ENCODE data around the gene TXNDC16. TPM values are rescaled to one million over a fixed set of nuclear protein-coding genes. Genes with fewer than 3 reads are reported as not detected.

The TXNDC16 gene
- total and polyA plus RNA-seq, 2 donors (not counting 3 experiments of a cell fraction or from before 2014, with no cell fraction given), result 2.3 to 4.5 TPM

DNA sequence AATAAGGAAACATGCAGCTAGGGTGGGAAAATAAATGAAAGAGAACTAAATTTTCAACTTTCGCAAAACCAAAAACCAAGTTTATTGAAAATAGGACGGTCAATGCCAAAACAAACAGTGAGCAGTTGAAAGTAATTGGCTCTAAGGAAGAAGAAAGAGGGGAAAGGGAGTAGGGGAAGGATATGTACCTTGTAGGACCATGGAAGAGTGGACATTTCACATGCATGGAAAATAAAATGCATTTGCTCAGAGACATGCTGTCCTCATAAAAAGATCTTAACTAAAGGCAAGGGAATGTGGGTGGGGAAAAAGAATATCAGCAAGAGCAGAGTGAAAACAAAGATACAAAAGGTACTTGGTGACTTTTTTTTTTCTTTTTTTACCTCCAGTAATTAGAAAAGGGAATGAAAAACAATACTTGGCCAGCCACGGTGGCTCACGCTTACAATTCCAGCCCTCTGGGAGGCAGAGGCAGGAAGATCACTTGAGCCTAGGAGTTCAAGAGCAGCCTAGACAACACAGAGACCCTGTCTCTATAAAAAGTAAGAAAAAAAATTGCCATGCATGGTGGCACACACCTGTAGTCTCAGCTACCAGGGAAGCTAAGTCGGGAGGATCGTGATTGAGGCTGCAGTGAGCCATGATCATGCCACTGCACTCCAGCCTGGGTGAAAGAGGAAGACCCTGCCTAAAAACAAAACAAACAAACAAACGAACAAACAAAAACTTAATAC lies 6.6 kb downstream of the TXNDC16 start:
- Histone ChIP-seq H3K4me2 (ENCODE audit: insufficient read depth, low read length) (no peak overlapping the region), H3K9ac (replicated peaks; ENCODE audit: extremely low read depth, insufficient read depth, low read length) (no peak overlapping the region), H3K27me3 (ENCODE audit: control insufficient read depth in 2 of 2, insufficient read depth in 2 of 2, low read length in 2 of 2) (no peaks in the 10 kb centered on the region), H3K4me1 (ENCODE audit: control insufficient read depth, extremely low read depth, insufficient read depth, low read length) (no peaks in the 10 kb centered on the region), H2AFZ (ENCODE audit: low read depth, low read length) (no peak overlapping the region), H3K4me3 (replicated peaks in 1 of 3; ENCODE audit: insufficient read depth in 1 of 3, low read depth in 1 of 3, low read length in 3 of 3) (no peak overlapping the region), H3K36me3 (ENCODE audit: control insufficient read depth in 2 of 2, extremely low read depth in 1 of 2, insufficient read depth in 2 of 2, low read length in 2 of 2) (no peaks in the 10 kb centered on the region), H3K27ac (ENCODE audit: insufficient read depth, low read depth, low read length) (no peak overlapping the region), H3K9me3 (replicated peaks; ENCODE audit: control insufficient read depth, insufficient read depth, low read length) (no peaks in the 10 kb centered on the region), H3K9me1 (replicated peaks; ENCODE audit: control insufficient read depth, extremely low read depth, insufficient read depth, low read length) (no peaks in the 10 kb centered on the region), H4K20me1 (replicated peaks; ENCODE audit: control insufficient read depth, extremely low read depth, insufficient read depth, low read length) (no peaks in the 10 kb centered on the region), H3K79me2 (ENCODE audit: control insufficient read depth, insufficient read depth, low read length) (no peaks in the 10 kb centered on the region)
- BruUV-seq (replicated peaks), result no TSS peak
- no peak for FAIRE-seq
- no peak for DNase-seq (ENCODE audit: low read depth, low spot score)
- no peak for TF ChIP-seq EZH2 (IDR thresholded peaks at IDR 0.05; ENCODE audit: borderline replicate concordance, low read depth, low read length, severe bottlenecking)
- TF ChIP-seq, protein P1, sequence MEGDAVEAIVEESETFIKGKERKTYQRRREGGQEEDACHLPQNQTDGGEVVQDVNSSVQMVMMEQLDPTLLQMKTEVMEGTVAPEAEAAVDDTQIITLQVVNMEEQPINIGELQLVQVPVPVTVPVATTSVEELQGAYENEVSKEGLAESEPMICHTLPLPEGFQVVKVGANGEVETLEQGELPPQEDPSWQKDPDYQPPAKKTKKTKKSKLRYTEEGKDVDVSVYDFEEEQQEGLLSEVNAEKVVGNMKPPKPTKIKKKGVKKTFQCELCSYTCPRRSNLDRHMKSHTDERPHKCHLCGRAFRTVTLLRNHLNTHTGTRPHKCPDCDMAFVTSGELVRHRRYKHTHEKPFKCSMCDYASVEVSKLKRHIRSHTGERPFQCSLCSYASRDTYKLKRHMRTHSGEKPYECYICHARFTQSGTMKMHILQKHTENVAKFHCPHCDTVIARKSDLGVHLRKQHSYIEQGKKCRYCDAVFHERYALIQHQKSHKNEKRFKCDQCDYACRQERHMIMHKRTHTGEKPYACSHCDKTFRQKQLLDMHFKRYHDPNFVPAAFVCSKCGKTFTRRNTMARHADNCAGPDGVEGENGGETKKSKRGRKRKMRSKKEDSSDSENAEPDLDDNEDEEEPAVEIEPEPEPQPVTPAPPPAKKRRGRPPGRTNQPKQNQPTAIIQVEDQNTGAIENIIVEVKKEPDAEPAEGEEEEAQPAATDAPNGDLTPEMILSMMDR (IDR thresholded peaks at IDR 0.05; ENCODE audit: extremely low read depth in 1 of 2, insufficient read depth in 1 of 2, low read depth in 1 of 2, low read length in 2 of 2), result no peak
- TF ChIP-seq, protein P2, sequence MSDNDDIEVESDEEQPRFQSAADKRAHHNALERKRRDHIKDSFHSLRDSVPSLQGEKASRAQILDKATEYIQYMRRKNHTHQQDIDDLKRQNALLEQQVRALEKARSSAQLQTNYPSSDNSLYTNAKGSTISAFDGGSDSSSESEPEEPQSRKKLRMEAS (IDR thresholded peaks at IDR 0.05; ENCODE audit: insufficient read depth, insufficient read length), result no peak
- dilution Hi-C loops (cut with MboI; ENCODE audit: extremely low pct_ligation_motif_present, low sequenced_read_pairs) (no loop called here), intact Hi-C loops (cut with micrococcal nuclease) (no loop called here)
- ChIA-PET POLR2A (no interaction called here), CTCF (no interaction called here)

DNA sequence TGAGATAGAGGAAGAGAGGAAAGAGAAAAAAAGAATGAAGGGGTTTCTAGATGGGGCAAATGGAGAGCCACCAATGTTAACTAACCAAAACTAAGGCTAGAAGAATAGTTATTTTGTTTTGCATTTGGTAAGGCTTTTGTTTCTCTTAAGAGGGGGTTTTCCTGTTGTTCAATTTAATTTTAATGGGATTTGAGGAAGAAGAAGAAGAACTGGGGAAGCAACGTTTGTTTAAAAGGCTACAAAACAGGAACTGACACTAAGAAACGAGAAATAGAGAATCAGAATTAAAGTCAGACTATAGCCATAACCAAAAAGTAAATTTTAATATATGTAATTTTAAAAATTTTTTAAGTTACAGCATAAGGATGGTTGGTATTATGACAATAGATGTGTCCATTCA lies 13.7 kb downstream of the TXNDC16 start:
- FAIRE-seq, result no peak

More for the DNA sequence above, 13.7 kb downstream of the TXNDC16 start:
- BruUV-seq (replicated peaks), result no TSS peak
- H3K27ac ChIP-seq (ENCODE audit: insufficient read depth, low read depth, low read length), result no peak overlapping the region
- no peak overlapping the region for H2AFZ ChIP-seq (ENCODE audit: low read depth, low read length)
- CTCF ChIA-PET, result no interaction called here
- no peaks in the 10 kb centered on the region for H3K27me3 ChIP-seq (ENCODE audit: control insufficient read depth in 2 of 2, insufficient read depth in 2 of 2, low read length in 2 of 2)
- H3K36me3 ChIP-seq (ENCODE audit: control insufficient read depth in 2 of 2, extremely low read depth in 1 of 2, insufficient read depth in 2 of 2, low read length in 2 of 2), result no peaks in the 10 kb centered on the region
- no peak overlapping the region for H3K9ac ChIP-seq (replicated peaks; ENCODE audit: extremely low read depth, insufficient read depth, low read length)
- H3K4me3 ChIP-seq (replicated peaks in 1 of 3; ENCODE audit: insufficient read depth in 1 of 3, low read depth in 1 of 3, low read length in 3 of 3), result no peak overlapping the region
- no peak for DNase-seq (ENCODE audit: low read depth, low spot score)
- H3K9me3 ChIP-seq (replicated peaks; ENCODE audit: control insufficient read depth, insufficient read depth, low read length), result no peaks in the 10 kb centered on the region
- TF ChIP-seq POLR2AphosphoS5 (IDR thresholded peaks at IDR 0.05; ENCODE audit: insufficient read depth, low read depth, low read length), result no peak
- no peak for TF ChIP-seq EZH2 (IDR thresholded peaks at IDR 0.05; ENCODE audit: borderline replicate concordance, low read depth, low read length, severe bottlenecking)
- TF ChIP-seq, protein P2 (IDR thresholded peaks at IDR 0.05; ENCODE audit: insufficient read depth, insufficient read length), result no peak
- TF ChIP-seq, protein P1 (IDR thresholded peaks at IDR 0.05; ENCODE audit: extremely low read depth in 1 of 2, insufficient read depth in 1 of 2, low read depth in 1 of 2, low read length in 2 of 2), result no peak
- TF ChIP-seq POLR2A (IDR thresholded peaks at IDR 0.05; ENCODE audit: low read depth, low read length), result no peak
- TF ChIP-seq GATA2 (IDR thresholded peaks at IDR 0.05; ENCODE audit: insufficient read depth, insufficient read length, low read depth, low read length), result no peak
- TF ChIP-seq MYC (IDR thresholded peaks at IDR 0.05; ENCODE audit: low read depth, low read length), result no peak
- no peak for TF ChIP-seq FOS (IDR thresholded peaks at IDR 0.05; ENCODE audit: borderline replicate concordance, insufficient read depth, low read length)
- no peak for TF ChIP-seq JUN (IDR thresholded peaks at IDR 0.05; ENCODE audit: borderline replicate concordance, insufficient read depth, insufficient read length, low read depth)
- H3K4me1 ChIP-seq (ENCODE audit: control insufficient read depth, extremely low read depth, insufficient read depth, low read length), result no peaks in the 10 kb centered on the region
- dilution Hi-C loops (cut with MboI; ENCODE audit: extremely low pct_ligation_motif_present, low sequenced_read_pairs) (no loop called here), intact Hi-C loops (cut with micrococcal nuclease) (no loop called here)
- no peaks in the 10 kb centered on the region for H3K79me2 ChIP-seq (ENCODE audit: control insufficient read depth, insufficient read depth, low read length)
- no peak overlapping the region for H3K4me2 ChIP-seq (ENCODE audit: insufficient read depth, low read length)
- H4K20me1 ChIP-seq (replicated peaks; ENCODE audit: control insufficient read depth, extremely low read depth, insufficient read depth, low read length), result no peaks in the 10 kb centered on the region
- no peaks in the 10 kb centered on the region for H3K9me1 ChIP-seq (replicated peaks; ENCODE audit: control insufficient read depth, extremely low read depth, insufficient read depth, low read length)
- POLR2A ChIA-PET, result no interaction called here
